NT2/D1 (cell line): ENCODE data around the gene RIN3.

ENCODE experiments used
- YY1 ChIP-seq: IDR thresholded peaks from 2 replicates; pipeline ENCODE4 v1.6.1; 2011; ENCODE audit not compliant: insufficient read length, insufficient read depth
- ZNF274 ChIP-seq: IDR thresholded peaks from 2 replicates; pipeline ENCODE4 v1.6.1; 2011; ENCODE audit warnings: mild to moderate bottlenecking, low read depth, low read length

GRCh38 chr14:92524602-92525185 lies 11.1 kb downstream of the RIN3 start:
- no peak for TF ChIP-seq ZNF274
- no peak for TF ChIP-seq YY1
